ENCODE data around the gene FAM168A.

DNA sequence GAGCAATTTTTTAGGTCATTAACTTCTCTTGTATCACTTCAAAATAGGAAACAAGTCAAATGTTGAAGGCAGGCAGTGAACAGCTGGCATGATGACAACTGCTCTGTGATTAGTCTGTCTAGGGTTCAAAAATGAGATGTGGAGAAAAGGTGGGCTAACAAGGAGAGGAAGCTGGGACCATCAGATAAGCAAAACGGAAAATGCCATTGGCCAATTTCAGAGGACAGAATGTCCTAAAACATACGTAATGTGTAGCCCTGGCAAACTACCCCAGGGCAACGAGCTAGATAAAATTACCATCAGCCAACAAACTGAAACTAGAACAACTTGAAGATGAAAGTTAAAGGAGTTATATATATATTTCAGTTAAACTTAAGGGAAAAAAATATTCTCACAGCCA lies 128.5 kb downstream of the FAM168A start:
- TF ChIP-seq, protein P1, sequence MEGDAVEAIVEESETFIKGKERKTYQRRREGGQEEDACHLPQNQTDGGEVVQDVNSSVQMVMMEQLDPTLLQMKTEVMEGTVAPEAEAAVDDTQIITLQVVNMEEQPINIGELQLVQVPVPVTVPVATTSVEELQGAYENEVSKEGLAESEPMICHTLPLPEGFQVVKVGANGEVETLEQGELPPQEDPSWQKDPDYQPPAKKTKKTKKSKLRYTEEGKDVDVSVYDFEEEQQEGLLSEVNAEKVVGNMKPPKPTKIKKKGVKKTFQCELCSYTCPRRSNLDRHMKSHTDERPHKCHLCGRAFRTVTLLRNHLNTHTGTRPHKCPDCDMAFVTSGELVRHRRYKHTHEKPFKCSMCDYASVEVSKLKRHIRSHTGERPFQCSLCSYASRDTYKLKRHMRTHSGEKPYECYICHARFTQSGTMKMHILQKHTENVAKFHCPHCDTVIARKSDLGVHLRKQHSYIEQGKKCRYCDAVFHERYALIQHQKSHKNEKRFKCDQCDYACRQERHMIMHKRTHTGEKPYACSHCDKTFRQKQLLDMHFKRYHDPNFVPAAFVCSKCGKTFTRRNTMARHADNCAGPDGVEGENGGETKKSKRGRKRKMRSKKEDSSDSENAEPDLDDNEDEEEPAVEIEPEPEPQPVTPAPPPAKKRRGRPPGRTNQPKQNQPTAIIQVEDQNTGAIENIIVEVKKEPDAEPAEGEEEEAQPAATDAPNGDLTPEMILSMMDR (IDR thresholded peaks at IDR 0.05; ENCODE audit: poor library complexity), result no peak
- TF ChIP-seq EZH2 (IDR thresholded peaks at IDR 0.05; ENCODE audit: borderline replicate concordance), result no peak
- TF ChIP-seq EZH2phosphoT487 (IDR thresholded peaks at IDR 0.05; ENCODE audit: low read depth, severe bottlenecking, unreplicated experiment), result no peak
